Activated T-helper 1 cell treated with anti-CD3 and anti-CD28 coated beads, Interleukin-12 subunit alpha, Interleukin-12 subunit beta, Interleukin-2, Interleukin-4 antibody, amounts not matched to agents 30 ng/mL and 10 ng/mL and 1 ng/mL, durations not matched to agents 14 hours and 24 hours and 36 hours (primary cell): Measurements from ENCODE around the gene GRID1. TPM values are rescaled to one million over a fixed set of nuclear protein-coding genes. Genes with fewer than 3 reads are reported as not detected.

Experiments
- DNase-seq: peaks from one replicate; pipeline ENCODE4 v3.0.0; 2021; ENCODE audit warnings: low spot score
- H3K27ac Mint-ChIP-seq: one replicate; pipeline ENCODE4 v1.8.0; 2021; ENCODE audit warnings: mild to moderate bottlenecking, mixed read lengths
- H3K27me3 Mint-ChIP-seq: one replicate; pipeline ENCODE4 v1.8.0; 2022; ENCODE audit warnings: mild to moderate bottlenecking, moderate library complexity, mixed read lengths; ENCODE audit not compliant: insufficient read depth
- H3K36me3 Mint-ChIP-seq: one replicate; pipeline ENCODE4 v1.8.0; 2021; ENCODE audit warnings: low read depth, mixed read lengths
- H3K4me1 Mint-ChIP-seq: one replicate; pipeline ENCODE4 v1.8.0; 2021; ENCODE audit warnings: low read depth, mixed read lengths
- H3K4me3 Mint-ChIP-seq: one replicate; pipeline ENCODE4 v1.8.0; 2021; ENCODE audit warnings: mild to moderate bottlenecking, moderate library complexity, mixed read lengths
- H3K9me3 Mint-ChIP-seq: one replicate; pipeline ENCODE4 v1.8.0; 2021; ENCODE audit warnings: mixed read lengths
- intact Hi-C: fragments of 100-400 bp; cut with micrococcal nuclease; formaldehyde crosslinking; loops from one replicate; pipeline ENCODE4 v1.15.1; 2024
- total RNA-seq: library from RNA; stranded (reverse); gene quantifications from 2 replicates; pipeline ENCODE4 v1.2.3, GENCODE V29; 2022

Gene GRID1
- total RNA-seq, 1 donor from 2014 or later, result not detected

DNA sequence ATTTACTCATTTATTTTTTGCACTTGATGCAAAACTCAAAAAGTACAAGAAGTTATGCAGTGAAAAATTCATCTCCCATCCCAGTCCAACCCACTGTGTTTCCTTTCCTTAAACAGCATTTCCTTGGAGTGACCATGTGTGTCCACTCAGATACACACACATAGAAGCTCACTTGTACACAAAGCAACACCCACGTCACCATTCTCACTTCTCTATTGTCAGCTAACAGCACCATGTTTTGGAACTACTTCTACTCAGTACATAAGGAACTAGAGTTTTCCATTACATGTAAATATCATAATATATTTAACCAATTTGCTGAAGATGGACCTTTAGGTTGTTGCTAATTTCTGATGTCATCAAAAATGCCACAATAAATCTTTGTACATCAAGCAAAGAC lies 167.6 kb downstream of the GRID1 start:
- no peak overlapping the region for H3K27ac Mint-ChIP-seq
- H3K27me3 Mint-ChIP-seq, result peaks cover 4% of the 10 kb centered on the region
- H3K9me3 Mint-ChIP-seq, result no peaks in the 10 kb centered on the region
- intact Hi-C loops, result no loop called here
- no peaks in the 10 kb centered on the region for H3K4me1 Mint-ChIP-seq
- DNase-seq, result no peak
- H3K36me3 Mint-ChIP-seq, result no peaks in the 10 kb centered on the region
- no peak overlapping the region for H3K4me3 Mint-ChIP-seq

DNA sequence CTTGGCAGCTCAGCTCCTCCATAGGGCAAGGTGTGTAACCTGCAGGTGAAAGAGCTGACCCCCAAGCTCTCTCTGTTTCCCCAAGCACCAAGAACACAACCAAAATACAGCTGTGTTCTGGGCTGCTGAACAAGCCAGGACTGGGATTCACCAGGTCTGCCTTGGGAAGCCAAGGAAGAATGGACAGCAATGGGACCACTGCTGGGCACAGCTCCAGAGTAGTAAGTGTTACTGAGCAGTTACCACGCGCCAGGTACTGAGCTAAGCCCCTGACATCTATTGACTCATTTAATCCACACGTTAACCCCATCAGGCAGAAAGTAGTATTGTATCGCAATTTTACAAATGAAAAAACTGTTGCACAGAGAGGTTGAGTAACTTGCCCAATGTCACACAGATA lies 168.3 kb downstream of the GRID1 start:
- no peak for DNase-seq
- no peak overlapping the region for H3K4me3 Mint-ChIP-seq
- no peak overlapping the region for H3K27ac Mint-ChIP-seq
- H3K27me3 Mint-ChIP-seq, result peaks cover 4% of the 10 kb centered on the region
- no peaks in the 10 kb centered on the region for H3K36me3 Mint-ChIP-seq
- intact Hi-C loops, result no loop called here
- H3K4me1 Mint-ChIP-seq, result no peaks in the 10 kb centered on the region
- no peaks in the 10 kb centered on the region for H3K9me3 Mint-ChIP-seq

DNA sequence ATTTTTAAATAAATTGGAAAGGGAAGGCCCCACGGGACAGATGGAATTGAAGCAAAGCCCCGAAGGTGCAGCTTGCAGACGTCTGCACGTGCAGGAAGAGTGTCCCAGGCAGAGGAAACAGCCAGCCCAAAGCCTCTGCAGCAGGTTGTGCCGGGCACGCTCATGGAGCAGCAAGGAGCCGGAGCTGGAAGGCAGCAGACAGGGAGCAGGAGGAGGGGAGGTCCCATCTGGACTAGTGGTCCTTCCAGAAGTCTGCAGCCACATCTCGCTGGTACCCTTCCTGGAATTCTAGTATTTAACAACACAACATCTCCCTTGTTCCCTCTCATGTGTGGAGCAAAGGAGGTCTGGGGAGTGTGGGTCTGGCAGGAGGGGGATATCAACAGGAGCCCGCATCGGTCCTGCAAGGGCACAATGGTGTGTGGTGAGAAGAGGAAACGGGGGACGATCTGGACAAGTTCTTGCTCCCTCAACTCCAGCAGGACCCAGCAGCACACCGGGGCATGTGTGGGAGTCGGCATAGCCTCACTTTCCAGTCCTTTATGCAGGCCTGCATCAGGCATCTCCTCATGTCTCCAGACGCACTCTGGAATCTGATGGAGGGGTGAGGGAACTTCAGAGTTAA lies 169.3 kb downstream of the GRID1 start:
- intact Hi-C loops, result no loop called here
- H3K4me3 Mint-ChIP-seq, result no peak overlapping the region
- H3K4me1 Mint-ChIP-seq, result no peaks in the 10 kb centered on the region

DNA sequence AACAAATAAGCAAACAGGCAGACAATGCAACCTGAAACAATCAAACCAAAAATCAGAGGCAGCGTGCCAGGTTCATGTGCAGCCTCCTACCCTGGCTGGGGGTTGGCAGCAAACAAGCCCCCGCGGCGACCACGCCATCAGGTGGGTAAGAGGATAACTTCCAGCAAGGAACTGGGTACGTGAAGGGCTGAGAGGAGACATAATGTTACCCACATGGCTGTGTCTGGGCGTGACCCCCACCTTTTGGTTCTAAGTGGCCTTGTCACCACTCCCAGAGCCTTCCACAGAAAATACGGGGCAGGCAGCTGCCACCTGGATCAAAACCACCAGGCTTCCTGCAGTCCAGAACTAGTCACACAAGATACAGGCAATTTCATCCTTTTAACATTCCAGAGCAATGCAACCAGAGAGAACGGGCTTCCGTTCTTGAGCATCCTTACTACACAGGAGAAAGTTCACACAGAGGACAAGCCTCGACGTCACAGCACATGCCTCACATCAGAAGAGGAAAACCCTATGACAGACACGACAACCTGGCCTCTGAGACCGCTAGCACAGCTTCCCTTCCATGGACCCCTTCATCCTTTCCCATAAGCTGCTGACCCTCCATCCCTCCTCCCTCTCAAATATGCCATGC lies 171.0 kb downstream of the GRID1 start:
- no peaks in the 10 kb centered on the region for H3K9me3 Mint-ChIP-seq
- peaks cover 4% of the 10 kb centered on the region for H3K27me3 Mint-ChIP-seq
- intact Hi-C loops, result no loop called here
- no peaks in the 10 kb centered on the region for H3K36me3 Mint-ChIP-seq
- no peak for DNase-seq
- no peak overlapping the region for H3K27ac Mint-ChIP-seq
- no peaks in the 10 kb centered on the region for H3K4me1 Mint-ChIP-seq
- H3K4me3 Mint-ChIP-seq, result no peak overlapping the region

More for the DNA sequence above, 169.3 kb downstream of the GRID1 start:
- no peak for DNase-seq
- H3K9me3 Mint-ChIP-seq, result no peaks in the 10 kb centered on the region
- H3K27me3 Mint-ChIP-seq, result peaks cover 4% of the 10 kb centered on the region
- no peak overlapping the region for H3K27ac Mint-ChIP-seq
- no peaks in the 10 kb centered on the region for H3K36me3 Mint-ChIP-seq

DNA sequence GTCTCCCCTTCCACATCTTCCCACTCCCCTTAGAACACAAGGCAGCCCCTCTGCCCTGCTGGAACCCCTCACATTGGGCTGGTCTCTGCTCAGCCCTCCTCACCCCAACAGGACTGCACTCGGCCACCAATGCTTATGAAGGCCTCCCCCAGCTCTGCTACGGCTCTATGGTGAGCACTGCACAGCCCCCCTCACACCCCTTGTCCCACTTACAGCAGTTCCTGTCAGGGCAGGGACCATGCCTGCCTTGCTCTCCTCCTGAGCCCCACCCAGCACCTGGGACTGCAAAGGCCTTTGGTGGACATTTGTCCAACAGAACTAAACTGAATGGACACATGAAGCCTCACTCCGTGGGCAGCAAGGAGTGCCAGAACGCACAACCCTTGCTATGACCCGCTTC lies 171.9 kb downstream of the GRID1 start:
- Mint-ChIP-seq H3K9me3 (no peaks in the 10 kb centered on the region), H3K4me1 (no peaks in the 10 kb centered on the region), H3K4me3 (no peak overlapping the region), H3K27me3 (no peaks in the 10 kb centered on the region), H3K36me3 (no peaks in the 10 kb centered on the region), H3K27ac (no peak overlapping the region)
- intact Hi-C loops, result no loop called here
- no peak for DNase-seq

DNA sequence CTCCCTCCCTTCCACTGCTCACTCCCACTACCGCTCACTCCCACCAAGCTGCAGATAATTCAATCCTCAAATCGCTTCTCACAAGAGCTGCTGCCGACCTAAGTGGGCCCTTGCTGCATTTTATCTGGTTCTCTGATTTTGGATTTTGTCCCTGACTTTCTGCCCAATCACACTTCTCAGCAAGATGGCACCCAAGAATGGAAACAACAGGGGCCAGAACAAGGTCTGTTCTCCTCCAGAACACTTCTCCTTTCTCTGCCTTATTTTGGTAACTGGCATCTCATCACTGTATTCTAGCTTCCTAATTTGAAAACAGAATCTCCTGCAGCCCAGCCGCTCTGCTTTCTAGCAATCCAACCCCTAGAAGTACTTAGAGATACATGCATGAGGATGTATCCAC lies 172.8 kb downstream of the GRID1 start:
- Mint-ChIP-seq H3K9me3 (no peaks in the 10 kb centered on the region), H3K27ac (no peak overlapping the region), H3K27me3 (no peaks in the 10 kb centered on the region), H3K36me3 (no peaks in the 10 kb centered on the region), H3K4me3 (no peak overlapping the region), H3K4me1 (no peaks in the 10 kb centered on the region)
- intact Hi-C loops, result no loop called here
- no peak for DNase-seq

DNA sequence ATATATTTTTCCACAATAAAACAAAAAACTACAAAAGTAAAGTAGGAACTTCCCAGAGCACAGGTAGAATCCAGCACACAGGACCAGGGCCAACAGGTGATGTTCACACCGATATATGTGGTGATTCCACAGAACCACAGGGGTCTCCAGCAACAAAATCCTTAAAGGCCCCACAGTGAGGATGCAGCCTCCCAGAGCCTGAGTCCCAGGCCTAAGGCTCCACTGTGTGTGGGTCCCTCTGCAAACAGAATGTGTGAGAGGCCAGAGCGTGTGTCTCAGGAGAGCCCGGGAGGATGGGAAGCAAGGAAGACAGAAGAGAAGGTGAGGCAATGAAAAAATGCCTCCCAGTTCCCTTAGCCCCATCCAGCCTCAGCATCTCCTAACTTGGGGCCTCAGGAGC lies 173.9 kb downstream of the GRID1 start:
- H3K27ac Mint-ChIP-seq, result no peak overlapping the region
- H3K27me3 Mint-ChIP-seq, result no peaks in the 10 kb centered on the region
- intact Hi-C loops, result no loop called here
- no peaks in the 10 kb centered on the region for H3K36me3 Mint-ChIP-seq
- no peak overlapping the region for H3K4me3 Mint-ChIP-seq
- no peaks in the 10 kb centered on the region for H3K4me1 Mint-ChIP-seq
- H3K9me3 Mint-ChIP-seq, result no peaks in the 10 kb centered on the region
- no peak for DNase-seq

DNA sequence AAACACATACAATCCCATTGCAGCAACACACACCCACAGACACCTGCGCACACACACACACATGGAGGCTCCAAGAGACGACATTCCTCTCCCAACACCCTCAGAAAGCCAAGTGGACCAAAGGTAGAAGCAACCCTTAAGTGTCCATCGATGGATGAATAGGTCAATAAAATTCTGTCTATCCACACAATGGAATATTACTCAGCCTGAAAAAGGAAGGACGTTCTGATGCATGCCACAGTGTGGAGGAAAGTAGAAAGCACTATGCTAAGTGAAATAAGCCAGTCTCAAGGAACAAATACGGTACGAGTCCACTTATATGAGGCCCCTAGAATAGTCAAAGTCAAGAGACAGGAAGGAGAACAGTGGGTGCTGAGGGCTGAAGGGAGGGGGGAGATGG lies 174.4 kb downstream of the GRID1 start:
- Mint-ChIP-seq H3K4me3 (no peak overlapping the region), H3K27ac (no peak overlapping the region), H3K9me3 (no peaks in the 10 kb centered on the region), H3K4me1 (no peaks in the 10 kb centered on the region), H3K27me3 (no peaks in the 10 kb centered on the region), H3K36me3 (no peaks in the 10 kb centered on the region)
- DNase-seq, result no peak
- intact Hi-C loops, result no loop called here

DNA sequence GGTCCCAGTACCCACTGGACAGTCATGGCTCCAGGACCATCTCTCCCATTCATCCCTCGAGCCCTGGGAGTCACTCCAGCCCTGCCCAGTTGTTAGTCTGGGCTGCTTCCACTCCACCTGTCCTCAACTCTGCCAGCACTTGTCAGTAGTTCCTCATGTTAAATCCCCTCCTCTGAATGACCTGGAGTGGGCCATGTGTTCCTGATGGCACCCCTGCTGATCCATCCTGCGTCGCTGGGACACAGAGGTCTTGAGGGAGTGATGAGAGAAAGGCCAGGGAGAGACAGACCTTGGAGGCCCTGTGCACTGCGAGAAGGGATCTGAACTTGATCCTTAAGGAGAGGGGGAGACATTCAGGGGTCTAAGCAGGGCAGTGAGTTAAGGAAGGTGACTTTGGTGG lies 174.9 kb downstream of the GRID1 start:
- intact Hi-C loops, result no loop called here

DNA sequence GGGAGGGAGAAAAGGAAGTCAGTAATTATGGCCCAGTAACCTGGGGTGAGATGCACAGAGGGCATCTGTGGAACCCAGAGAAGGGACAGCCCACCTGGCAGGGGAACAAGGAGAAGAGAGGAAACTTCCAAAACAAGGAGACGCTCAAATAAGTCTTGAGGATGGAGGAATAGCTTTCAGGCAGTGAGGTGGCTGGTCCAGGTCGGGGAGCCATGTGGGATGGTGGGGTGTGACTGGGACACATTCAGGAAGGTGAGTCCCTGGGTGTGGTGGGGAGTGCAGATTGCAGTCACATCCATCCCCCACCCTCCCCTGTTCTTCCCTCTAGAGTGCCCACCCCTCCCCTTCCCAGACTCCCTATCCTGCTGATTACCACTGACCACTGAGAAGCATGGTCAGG lies 175.4 kb downstream of the GRID1 start:
- Mint-ChIP-seq H3K27me3 (peaks cover 2% of the 10 kb centered on the region), H3K9me3 (no peaks in the 10 kb centered on the region), H3K36me3 (no peaks in the 10 kb centered on the region), H3K27ac (no peak overlapping the region), H3K4me3 (no peak overlapping the region), H3K4me1 (no peaks in the 10 kb centered on the region)
- intact Hi-C loops, result no loop called here
- no peak for DNase-seq

More for the DNA sequence above, 174.9 kb downstream of the GRID1 start:
- DNase-seq, result no peak
- Mint-ChIP-seq H3K4me1 (no peaks in the 10 kb centered on the region), H3K27ac (no peak overlapping the region), H3K27me3 (no peaks in the 10 kb centered on the region), H3K4me3 (no peak overlapping the region), H3K9me3 (no peaks in the 10 kb centered on the region), H3K36me3 (no peaks in the 10 kb centered on the region)

DNA sequence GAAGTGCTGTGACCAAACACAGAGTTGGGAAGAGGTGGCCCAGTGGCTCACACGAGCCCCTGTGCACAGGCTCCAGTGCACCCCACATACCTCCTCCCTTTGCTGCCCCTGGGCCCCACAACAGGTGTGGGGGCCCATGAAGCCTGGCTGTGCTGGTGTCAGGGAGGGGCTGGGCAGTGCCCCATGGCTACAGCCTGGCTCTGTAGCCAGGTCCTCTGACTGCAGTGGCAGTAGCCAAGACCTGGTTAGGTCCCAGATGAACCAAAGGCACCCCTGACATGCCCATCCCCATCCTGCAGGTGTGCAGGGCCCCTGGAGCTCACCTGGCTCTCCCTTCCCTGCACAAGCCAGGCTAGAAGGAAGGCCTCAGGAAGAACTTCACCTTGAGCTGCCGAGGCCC lies 176.3 kb downstream of the GRID1 start:
- no peak overlapping the region for H3K27ac Mint-ChIP-seq
- H3K36me3 Mint-ChIP-seq, result no peaks in the 10 kb centered on the region
- H3K4me3 Mint-ChIP-seq, result no peak overlapping the region
- peaks cover 4% of the 10 kb centered on the region for H3K27me3 Mint-ChIP-seq
- DNase-seq, result no peak
- H3K4me1 Mint-ChIP-seq, result no peaks in the 10 kb centered on the region
- H3K9me3 Mint-ChIP-seq, result no peaks in the 10 kb centered on the region
- intact Hi-C loops, result no loop called here

DNA sequence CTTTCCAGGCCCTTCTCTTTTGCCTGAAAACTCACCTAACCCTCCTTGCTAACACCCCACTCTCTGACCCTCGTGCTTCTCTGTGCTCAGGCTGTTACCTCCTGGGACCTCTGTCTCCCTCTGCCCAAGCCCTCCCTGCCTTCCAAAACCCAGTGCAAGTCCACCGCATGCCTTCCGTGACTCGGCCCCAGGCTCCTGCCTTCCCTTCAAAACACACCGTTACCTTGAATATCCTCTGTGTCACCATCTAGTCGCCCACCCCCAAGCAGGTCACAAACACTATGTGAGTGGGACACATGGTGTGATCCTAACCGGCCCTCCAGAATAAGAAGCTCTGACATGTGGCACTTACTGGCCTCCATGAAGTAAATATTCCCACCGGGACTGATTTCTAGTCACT lies 176.7 kb downstream of the GRID1 start:
- intact Hi-C loops, result no loop called here
- Mint-ChIP-seq H3K36me3 (no peaks in the 10 kb centered on the region), H3K27me3 (peaks cover 6% of the 10 kb centered on the region), H3K4me3 (no peak overlapping the region), H3K4me1 (no peaks in the 10 kb centered on the region), H3K27ac (no peak overlapping the region), H3K9me3 (no peaks in the 10 kb centered on the region)
- no peak for DNase-seq

DNA sequence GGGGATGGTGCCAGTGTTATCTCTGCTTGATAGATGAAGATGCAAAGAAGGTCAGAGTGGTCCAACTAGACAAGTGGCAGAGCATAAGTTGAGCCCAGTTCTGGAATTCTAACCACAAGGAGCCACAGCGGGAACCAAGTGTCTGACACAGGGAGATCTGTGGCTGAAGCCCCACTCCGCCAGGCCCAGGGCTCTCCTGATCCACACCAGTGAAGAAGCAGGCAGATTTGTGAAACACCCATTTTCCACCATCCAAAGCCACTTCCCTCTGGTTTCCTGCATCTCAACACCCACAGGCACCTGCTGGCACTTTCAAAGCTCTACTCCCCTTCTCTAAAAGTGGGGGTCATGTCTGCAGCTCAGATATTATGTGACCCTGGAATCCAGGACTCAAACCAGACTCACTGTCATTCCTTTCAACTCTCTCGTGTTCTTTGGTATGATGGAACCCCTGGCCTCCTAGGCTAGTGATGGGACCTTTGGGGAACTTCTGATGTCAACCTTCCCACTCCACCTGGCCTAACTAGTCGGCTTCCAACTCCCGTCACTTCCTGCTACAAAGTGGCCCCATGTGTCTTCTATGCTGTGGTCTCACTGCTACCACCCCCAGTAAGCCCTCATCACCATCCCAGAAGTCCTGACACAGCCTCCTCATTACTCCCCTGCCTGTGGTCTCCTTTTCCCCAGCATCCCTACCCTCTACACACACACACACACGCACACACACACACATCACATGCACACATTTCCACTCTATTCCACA lies 177.6 kb downstream of the GRID1 start:
- Mint-ChIP-seq H3K27me3 (peaks cover 8% of the 10 kb centered on the region), H3K27ac (no peak overlapping the region), H3K4me3 (no peak overlapping the region), H3K36me3 (no peaks in the 10 kb centered on the region), H3K9me3 (no peaks in the 10 kb centered on the region), H3K4me1 (no peaks in the 10 kb centered on the region)
- DNase-seq, result no peak
- intact Hi-C loops, result no loop called here
